Fibroblast of lung (primary cell): ENCODE data around the gene TRRAP. TPM values are rescaled to one million over a fixed set of nuclear protein-coding genes. Genes with fewer than 3 reads are reported as not detected.

Experiments used
- DNase-seq, 2 donors: peaks; one replicate each; pipeline versions ENCODE4 v3.0.0 to v3.0.0-alpha.2; 2010; ENCODE audit warnings: low read depth in 2 of 2
- H2AFZ ChIP-seq: 2 replicates; pipeline ENCODE4 v1.5.1; 2012; ENCODE audit warnings: low read length, control low read depth, inconsistent platforms
- H3K27ac ChIP-seq: 2 replicates; pipeline ENCODE4 v1.5.1; 2011; ENCODE audit warnings: low read length, control low read depth; ENCODE audit not compliant: insufficient read depth
- H3K27me3 ChIP-seq: 2 replicates; pipeline ENCODE4 v1.5.1; 2011; ENCODE audit warnings: mild to moderate bottlenecking, low read length; ENCODE audit not compliant: control insufficient read depth, insufficient read depth
- H3K36me3 ChIP-seq: 2 replicates; pipeline ENCODE4 v1.5.1; 2011; ENCODE audit warnings: low read length; ENCODE audit not compliant: control insufficient read depth, insufficient read depth
- H3K4me1 ChIP-seq: 2 replicates; pipeline ENCODE4 v1.5.1; 2011; ENCODE audit warnings: low read length; ENCODE audit not compliant: control insufficient read depth, insufficient read depth; ENCODE audit errors: extremely low read depth
- H3K4me2 ChIP-seq: 2 replicates; pipeline ENCODE4 v1.5.1; 2011; ENCODE audit warnings: low read length, control low read depth; ENCODE audit not compliant: insufficient read depth; ENCODE audit errors: extremely low read depth
- H3K4me3 ChIP-seq, 4 experiments: fragments of 200-600 bp in 1 of 4; sonication (generic) in 1 of 4; replicated peaks in 1 of 4; 2 replicates each; pipeline ENCODE4 v1.5.1; 2011 to 2016; ENCODE audit warnings: low read length in 4 of 4, low read depth in 3 of 4, mild to moderate bottlenecking in 3 of 4, control low read depth in 2 of 4, inconsistent platforms in 1 of 4, mixed read lengths in 1 of 4; ENCODE audit not compliant: insufficient read depth in 1 of 4; ENCODE audit errors: control extremely low read depth in 1 of 4
- H3K79me2 ChIP-seq: 2 replicates; pipeline ENCODE4 v1.5.1; 2012; ENCODE audit warnings: mild to moderate bottlenecking, low read length, inconsistent platforms; ENCODE audit not compliant: control insufficient read depth, insufficient read depth
- H3K9ac ChIP-seq: 2 replicates; pipeline ENCODE4 v1.5.1; 2011; ENCODE audit warnings: mild to moderate bottlenecking, low read length, control low read depth; ENCODE audit not compliant: insufficient read depth
- H3K9me3 ChIP-seq: 2 replicates; pipeline ENCODE4 v1.5.1; 2012; ENCODE audit warnings: low read depth, low read length; ENCODE audit not compliant: control insufficient read depth, insufficient read depth
- H4K20me1 ChIP-seq: 2 replicates; pipeline ENCODE4 v1.5.1; 2011; ENCODE audit warnings: low read length; ENCODE audit not compliant: control insufficient read depth, insufficient read depth; ENCODE audit errors: extremely low read depth
- EZH2 ChIP-seq: IDR thresholded peaks from 2 replicates; pipeline ENCODE4 v1.5.1; 2012; ENCODE audit warnings: low read length, control low read depth, mild to moderate bottlenecking; ENCODE audit errors: missing control alignments
- polyA plus RNA-seq, 2 donors: library from polyadenylated mRNA; depleted of rRNA in 1 of 2; stranded (reverse) in 1 of 2; unstranded in 1 of 2; fragments of >200 nt; gene quantifications; 2 replicates each; pipeline ENCODE4 v1.2.1, GENCODE V29; 2011 to 2012; ENCODE audit warnings: missing spikeins in 1 of 2
- total RNA-seq: library from RNA; depleted of rRNA; stranded (reverse); fragments of >200 nt; gene quantifications from 2 replicates; pipeline ENCODE4 v1.2.1, GENCODE V29; 2014
- TF ChIP-seq, protein P1 (sequence below), 2 donors: IDR thresholded peaks in 1 of 2; conservative IDR thresholded peaks in 1 of 2; 1 replicate in 1 of 2; 2 replicates in 1 of 2; pipeline ENCODE4 v1.5.1; 2011 to 2012; ENCODE audit warnings: low read length in 2 of 2, control low read depth in 1 of 2, inconsistent platforms in 1 of 2, low read depth in 1 of 2, mild to moderate bottlenecking in 1 of 2

TRRAP gene
- total and polyA plus RNA-seq, 2 donors (not counting 1 experiment from before 2014, with no cell fraction given), result 11.3 to 20.6 TPM

DNA sequence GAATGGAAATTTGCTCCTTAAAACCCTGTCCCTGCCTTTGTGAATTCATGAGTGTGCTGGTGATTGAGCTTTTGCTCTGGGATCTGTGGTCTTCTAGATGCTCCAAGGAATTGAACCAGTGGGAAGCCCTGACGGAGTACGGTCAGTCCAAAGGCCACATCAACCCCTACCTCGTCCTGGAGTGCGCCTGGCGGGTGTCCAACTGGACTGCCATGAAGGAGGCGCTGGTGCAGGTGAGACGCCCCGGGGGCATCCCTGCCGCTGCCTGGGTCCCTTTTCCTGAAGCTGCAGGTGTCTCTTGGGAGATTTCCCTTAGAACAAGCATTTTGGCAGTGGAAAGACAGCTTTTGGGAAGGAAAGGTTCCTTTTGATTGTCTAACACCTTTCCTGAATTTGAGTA lies 100.3 kb downstream of the TRRAP start:
- Histone ChIP-seq H3K79me2 (no peaks in the 10 kb centered on the region), H3K9ac (no peak overlapping the region), H4K20me1 (no peaks in the 10 kb centered on the region), H3K27ac (no peak overlapping the region), H3K27me3 (no peaks in the 10 kb centered on the region), H3K36me3 (peaks cover 22% of the 10 kb centered on the region), H3K4me3 (no peak overlapping the region), H3K4me2 (no peak overlapping the region), H3K9me3 (no peaks in the 10 kb centered on the region), H2AFZ (no peak overlapping the region), H3K4me1 (no peaks in the 10 kb centered on the region)
- no peak for DNase-seq
- TF ChIP-seq, protein P1, sequence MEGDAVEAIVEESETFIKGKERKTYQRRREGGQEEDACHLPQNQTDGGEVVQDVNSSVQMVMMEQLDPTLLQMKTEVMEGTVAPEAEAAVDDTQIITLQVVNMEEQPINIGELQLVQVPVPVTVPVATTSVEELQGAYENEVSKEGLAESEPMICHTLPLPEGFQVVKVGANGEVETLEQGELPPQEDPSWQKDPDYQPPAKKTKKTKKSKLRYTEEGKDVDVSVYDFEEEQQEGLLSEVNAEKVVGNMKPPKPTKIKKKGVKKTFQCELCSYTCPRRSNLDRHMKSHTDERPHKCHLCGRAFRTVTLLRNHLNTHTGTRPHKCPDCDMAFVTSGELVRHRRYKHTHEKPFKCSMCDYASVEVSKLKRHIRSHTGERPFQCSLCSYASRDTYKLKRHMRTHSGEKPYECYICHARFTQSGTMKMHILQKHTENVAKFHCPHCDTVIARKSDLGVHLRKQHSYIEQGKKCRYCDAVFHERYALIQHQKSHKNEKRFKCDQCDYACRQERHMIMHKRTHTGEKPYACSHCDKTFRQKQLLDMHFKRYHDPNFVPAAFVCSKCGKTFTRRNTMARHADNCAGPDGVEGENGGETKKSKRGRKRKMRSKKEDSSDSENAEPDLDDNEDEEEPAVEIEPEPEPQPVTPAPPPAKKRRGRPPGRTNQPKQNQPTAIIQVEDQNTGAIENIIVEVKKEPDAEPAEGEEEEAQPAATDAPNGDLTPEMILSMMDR (conservative IDR thresholded peaks at IDR 0.05 in 1 of 2, IDR thresholded peaks at IDR 0.05 in 1 of 2; ENCODE audit: low read depth in 1 of 2, low read length in 2 of 2), result no peak
- no peak for TF ChIP-seq EZH2

DNA sequence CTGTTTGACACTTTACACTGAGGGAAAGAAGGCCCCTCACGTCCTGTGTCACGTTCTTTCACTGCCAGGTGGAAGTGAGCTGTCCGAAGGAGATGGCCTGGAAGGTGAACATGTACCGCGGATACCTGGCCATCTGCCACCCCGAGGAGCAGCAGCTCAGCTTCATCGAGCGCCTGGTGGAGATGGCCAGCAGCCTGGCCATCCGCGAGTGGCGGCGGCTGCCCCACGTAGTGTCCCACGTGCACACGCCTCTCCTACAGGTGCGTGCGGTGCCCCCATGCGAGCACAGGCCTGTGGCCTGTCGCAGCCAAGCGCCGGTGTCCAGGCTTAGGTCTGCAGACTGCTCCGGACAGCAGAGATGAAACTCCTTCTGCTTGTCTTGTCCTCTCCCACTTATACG lies 103.4 kb downstream of the TRRAP start:
- Histone ChIP-seq H3K9ac (no peak overlapping the region), H3K9me3 (no peaks in the 10 kb centered on the region), H2AFZ (no peak overlapping the region), H4K20me1 (no peaks in the 10 kb centered on the region), H3K4me1 (no peaks in the 10 kb centered on the region), H3K4me3 (no peak overlapping the region), H3K27me3 (no peaks in the 10 kb centered on the region), H3K79me2 (no peaks in the 10 kb centered on the region), H3K27ac (no peak overlapping the region), H3K36me3 (peaks cover 24% of the 10 kb centered on the region), H3K4me2 (no peak overlapping the region)
- no peak for TF ChIP-seq EZH2
- TF ChIP-seq, protein P1 (conservative IDR thresholded peaks at IDR 0.05 in 1 of 2, IDR thresholded peaks at IDR 0.05 in 1 of 2; ENCODE audit: low read depth in 1 of 2, low read length in 2 of 2), result no peak
- no peak for DNase-seq

DNA sequence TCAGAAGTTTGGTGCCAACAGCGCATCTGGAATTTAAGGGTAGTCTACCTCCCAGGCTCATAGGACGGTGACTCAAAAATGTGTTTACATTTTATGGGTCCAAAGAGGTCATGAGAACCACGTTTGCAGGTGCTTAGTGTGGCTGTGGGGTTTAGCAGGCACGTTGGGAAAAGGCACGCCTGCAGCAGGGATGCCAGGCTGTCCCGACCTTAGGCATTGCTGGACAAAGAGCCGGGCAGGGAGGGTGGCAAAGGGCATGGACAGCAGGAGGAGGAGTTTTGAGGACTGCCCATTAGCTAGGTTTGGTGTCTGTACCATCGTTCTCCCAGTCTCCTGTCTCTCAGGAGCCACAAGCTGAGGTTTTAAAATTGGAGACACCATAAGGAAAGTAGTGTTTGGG lies 104.4 kb downstream of the TRRAP start:
- Histone ChIP-seq H3K9ac (no peak overlapping the region), H3K36me3 (peaks cover 21% of the 10 kb centered on the region), H3K79me2 (no peaks in the 10 kb centered on the region), H2AFZ (no peak overlapping the region), H3K4me3 (no peak overlapping the region), H3K4me2 (no peak overlapping the region), H4K20me1 (no peaks in the 10 kb centered on the region), H3K27ac (no peak overlapping the region), H3K9me3 (no peaks in the 10 kb centered on the region), H3K27me3 (no peaks in the 10 kb centered on the region), H3K4me1 (no peaks in the 10 kb centered on the region)
- no peak for DNase-seq
- TF ChIP-seq, protein P1 (conservative IDR thresholded peaks at IDR 0.05 in 1 of 2, IDR thresholded peaks at IDR 0.05 in 1 of 2; ENCODE audit: low read depth in 1 of 2, low read length in 2 of 2), result no peak
- TF ChIP-seq EZH2, result no peak
